Measurements from ENCODE around the gene FHL3.

- TF ChIP-seq CTCF (IDR thresholded peaks at IDR 0.05): no peak
- TF ChIP-seq POLR2AphosphoS5 (IDR thresholded peaks at IDR 0.05; ENCODE audit: insufficient read depth in 1 of 2, low read depth in 1 of 2): no peak
- no peak for TF ChIP-seq POLR2A (IDR thresholded peaks at IDR 0.05)
These were observed 21.8 kb downstream of the FHL3 start for GRCh38 chr1:37983546-37983945.

Measured in vagina (tissue), 2 donors.